Measurements from ENCODE around the gene ZNF296.
"Not testable (repeated sequence)": the region's sequence is repeated elsewhere in the genome, so short reads cannot be mapped to it uniquely, and the experiment has no call there.

Gene ZNF296

GRCh38 chr19:45119582-45119981 lies 43.3 kb upstream of the ZNF296 start:
- no peak overlapping the region for H3K4me3 ChIP-seq (replicated peaks in 1 of 2; ENCODE audit: low read depth in 2 of 2, low read length in 2 of 2)
- TF ChIP-seq CTCF (IDR thresholded peaks at IDR 0.05; ENCODE audit: low read depth, low read length), result no peak
- no peak for DNase-seq (ENCODE audit: low read depth in 2 of 2)

- H3K4me3 ChIP-seq (replicated peaks in 1 of 2; ENCODE audit: low read depth in 2 of 2, low read length in 2 of 2), result not testable (repeated sequence)
Measured at GRCh38 chr19:45118591-45119355, 42.5 kb upstream of the ZNF296 start.

GRCh38 chr19:45118106-45118505 lies 41.8 kb upstream of the ZNF296 start:
- DNase-seq (ENCODE audit: low read depth in 2 of 2), result no peak
- no peak overlapping the region for H3K4me3 ChIP-seq (replicated peaks in 1 of 2; ENCODE audit: low read depth in 2 of 2, low read length in 2 of 2)
- no peak for TF ChIP-seq CTCF (IDR thresholded peaks at IDR 0.05; ENCODE audit: low read depth, low read length)

More at GRCh38 chr19:45118591-45119355, 42.5 kb upstream of the ZNF296 start:
- not testable (repeated sequence) for DNase-seq (ENCODE audit: low read depth in 2 of 2)

GRCh38 chr19:45117671-45118070 lies 41.4 kb upstream of the ZNF296 start:
- no peak for DNase-seq (ENCODE audit: low read depth in 2 of 2)
- no peak for TF ChIP-seq CTCF (IDR thresholded peaks at IDR 0.05; ENCODE audit: low read depth, low read length)

GRCh38 chr19:45117167-45117594 lies 40.9 kb upstream of the ZNF296 start:
- DNase-seq (ENCODE audit: low read depth in 2 of 2), result no peak
- TF ChIP-seq CTCF (IDR thresholded peaks at IDR 0.05; ENCODE audit: low read depth, low read length), result no peak
- no peak overlapping the region for H3K4me3 ChIP-seq (replicated peaks in 1 of 2; ENCODE audit: low read depth in 2 of 2, low read length in 2 of 2)

More at GRCh38 chr19:45117671-45118070, 41.4 kb upstream of the ZNF296 start:
- no peak overlapping the region for H3K4me3 ChIP-seq (replicated peaks in 1 of 2; ENCODE audit: low read depth in 2 of 2, low read length in 2 of 2)

- no peak overlapping the region for H3K4me3 ChIP-seq (replicated peaks in 1 of 2; ENCODE audit: low read depth in 2 of 2, low read length in 2 of 2)
- no peak for TF ChIP-seq CTCF (IDR thresholded peaks at IDR 0.05; ENCODE audit: low read depth, low read length)
- no peak for DNase-seq (ENCODE audit: low read depth in 2 of 2)
Measured at GRCh38 chr19:45115809-45116615, 39.7 kb upstream of the ZNF296 start.

- DNase-seq (ENCODE audit: low read depth in 2 of 2), result no peak
- H3K4me3 ChIP-seq (replicated peaks in 1 of 2; ENCODE audit: low read depth in 2 of 2, low read length in 2 of 2), result no peak overlapping the region
- TF ChIP-seq CTCF (IDR thresholded peaks at IDR 0.05; ENCODE audit: low read depth, low read length), result no peak
Measured at GRCh38 chr19:45114116-45114515, 37.8 kb upstream of the ZNF296 start.

All from cardiac fibroblast (primary cell).